ENCODE results near the gene THRAP3.

GRCh38 chr1:36339615-36340014, 115.4 kb downstream of the THRAP3 start:
- TF ChIP-seq EP300 (IDR thresholded peaks at IDR 0.05) (no peak), CTCF (IDR thresholded peaks at IDR 0.05) (no peak)

Data from sigmoid colon (tissue), 4 donors.